Measurements from ENCODE around the gene FAM174C. TPM values are rescaled to one million over a fixed set of nuclear protein-coding genes. Genes with fewer than 3 reads are reported as not detected.

FAM174C gene
- total RNA-seq, 2 experiments from 2014 or later: 62.8 to 65.3 TPM

DNA sequence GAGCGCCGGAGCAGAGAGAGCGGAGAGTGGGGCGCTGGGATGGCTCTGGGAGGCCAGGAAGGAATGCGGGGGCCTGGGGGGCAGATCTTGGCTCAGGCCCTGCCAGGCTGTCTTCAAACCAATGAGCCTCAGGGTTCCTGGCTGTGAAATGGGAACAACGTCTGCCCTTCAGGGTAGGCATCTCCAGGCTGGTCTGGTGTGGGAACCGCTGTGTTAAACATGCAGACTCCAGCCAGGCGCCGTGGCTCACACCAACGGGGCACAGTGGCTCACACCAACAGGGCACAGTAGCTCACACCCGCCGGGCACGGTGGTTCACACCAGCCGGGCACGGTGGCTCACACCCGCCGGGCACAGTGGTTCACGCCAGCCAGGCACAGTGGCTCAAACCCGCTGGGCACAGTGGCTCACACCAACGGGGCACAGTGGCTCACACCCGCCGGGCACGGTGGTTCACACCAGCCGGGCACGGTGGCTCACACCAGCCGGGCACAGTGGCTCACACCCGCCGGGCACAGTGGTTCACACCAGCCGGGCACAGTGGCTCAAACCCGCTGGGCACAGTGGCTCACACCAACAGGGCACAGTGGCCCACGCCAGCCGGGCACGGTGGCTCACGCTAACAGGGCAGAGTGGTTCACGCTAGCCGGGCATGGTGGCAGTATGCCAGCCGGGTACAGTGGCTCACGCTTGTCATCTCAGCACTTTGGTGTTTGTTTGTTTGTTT, 50.4 kb downstream of the FAM174C start:
- no peak overlapping the region for H3K4me3 Mint-ChIP-seq
- H3K27ac Mint-ChIP-seq: no peak overlapping the region
- CTCF ChIA-PET: interaction anchor here (1.2 kb wide), 1 partner anchor 11 kb away, joined by 3 read pairs; no protein-coding TSS in a partner anchor
- peaks cover 3% of the 10 kb centered on the region for H3K4me1 Mint-ChIP-seq (ENCODE audit: low read depth)
- peaks cover 29% of the 10 kb centered on the region for H3K27me3 Mint-ChIP-seq (ENCODE audit: low read depth)
- no peaks in the 10 kb centered on the region for H3K36me3 Mint-ChIP-seq (ENCODE audit: low read depth)
- no peaks in the 10 kb centered on the region for H3K9me3 Mint-ChIP-seq
- no peak for DNase-seq
- intact Hi-C loops (cut with micrococcal nuclease): no loop called here

DNA sequence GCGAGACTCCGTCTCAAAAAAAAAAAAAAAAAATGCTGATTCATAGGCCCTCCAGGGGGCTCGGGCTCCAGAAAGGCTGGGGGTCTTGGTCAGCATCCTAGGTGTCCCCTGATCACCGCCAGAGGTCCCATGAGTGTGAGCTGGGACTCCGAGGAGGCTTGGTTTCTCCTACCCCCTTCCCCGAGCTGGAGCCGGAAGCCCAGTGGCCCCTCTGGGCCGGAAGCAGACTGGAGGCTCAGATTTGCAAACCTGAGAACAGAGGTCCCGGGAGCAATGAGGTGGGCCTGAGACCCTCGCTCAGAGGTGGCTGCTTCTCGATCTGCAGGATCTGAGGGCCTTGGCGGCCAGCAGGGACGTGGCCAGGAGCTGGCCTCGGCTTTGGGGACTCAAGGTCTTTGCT, 51.8 kb downstream of the FAM174C start:
- intact Hi-C loops (cut with micrococcal nuclease): no loop called here
- no peak overlapping the region for H3K27ac Mint-ChIP-seq
- CTCF ChIA-PET: interaction anchor here (1.2 kb wide), 1 partner anchor 13 kb away, joined by 3 read pairs; no protein-coding TSS in a partner anchor
- H3K27me3 Mint-ChIP-seq (ENCODE audit: low read depth): peaks cover 26% of the 10 kb centered on the region
- H3K4me1 Mint-ChIP-seq (ENCODE audit: low read depth): peaks cover 3% of the 10 kb centered on the region
- no peak overlapping the region for H3K4me3 Mint-ChIP-seq
- no peak for DNase-seq
- no peaks in the 10 kb centered on the region for H3K36me3 Mint-ChIP-seq (ENCODE audit: low read depth)
- H3K9me3 Mint-ChIP-seq: no peaks in the 10 kb centered on the region

Other genes with a start within 250 kb of the FAM174C start
- 100 to 1,000 TPM; 104 TPM for gene CNN2, start 248.9 kb upstream of the FAM174C start, total RNA-seq
- gene ABCA7, start 235.4 kb upstream of the FAM174C start, total RNA-seq: 10 to 100 TPM; 24.4 to 30.1 TPM
- gene ARHGAP45, start 208.4 kb upstream of the FAM174C start, total RNA-seq: 100 to 1,000 TPM; 123 to 136 TPM
- gene POLR2E, start 180.2 kb upstream of the FAM174C start, total RNA-seq: 100 to 1,000 TPM; 238 to 258 TPM
- 100 to 1,000 TPM; 244 to 253 TPM for gene GPX4, start 171.5 kb upstream of the FAM174C start, total RNA-seq
- gene SBNO2, start 101.3 kb upstream of the FAM174C start, total RNA-seq: 100 to 1,000 TPM; 112 to 117 TPM
- gene STK11, start 69.8 kb upstream of the FAM174C start, total RNA-seq: 10 to 100 TPM; 65.1 to 66.1 TPM
- 1 to 10 TPM in 1 of 2 experiments, under 1 TPM in 1; 0.77 to 1.1 TPM for gene CBARP, start 37.5 kb upstream of the FAM174C start, total RNA-seq
- 100 to 1,000 TPM; 153 TPM for gene ATP5F1D, start 33.8 kb upstream of the FAM174C start, total RNA-seq
- 10 to 100 TPM; 50.1 to 52.9 TPM for gene MIDN, start 26.9 kb upstream of the FAM174C start, total RNA-seq
- 100 to 1,000 TPM; 167 to 183 TPM for gene CIRBP, start 6.2 kb upstream of the FAM174C start, total RNA-seq
- gene EFNA2, start 10.3 kb downstream of the FAM174C start, total RNA-seq: not detected
- gene NDUFS7, start 108.4 kb downstream of the FAM174C start, total RNA-seq: 100 to 1,000 TPM; 138 to 148 TPM
- gene GAMT, start 126.0 kb downstream of the FAM174C start, total RNA-seq: 10 to 100 TPM; 23.5 to 25.0 TPM
- 100 to 1,000 TPM; 253 to 265 TPM for gene DAZAP1, start 132.1 kb downstream of the FAM174C start, total RNA-seq
- gene RPS15, start 162.9 kb downstream of the FAM174C start, total RNA-seq: 1,000 to 10,000 TPM; 1,902 to 1,906 TPM
- gene APC2, start 174.6 kb downstream of the FAM174C start, total RNA-seq: under 1 TPM; 0.07 to 0.12 TPM
- gene C19orf25, start 203.7 kb downstream of the FAM174C start, total RNA-seq: 10 to 100 TPM; 17.5 to 20.8 TPM
- gene PCSK4, start 214.8 kb downstream of the FAM174C start, total RNA-seq: 1 to 10 TPM; 1.5 to 1.7 TPM
- gene REEP6, start 215.7 kb downstream of the FAM174C start, total RNA-seq: 1 to 10 TPM; 1.3 to 1.6 TPM
- gene ADAMTSL5, start 237.5 kb downstream of the FAM174C start, total RNA-seq: 1 to 10 TPM in 1 of 2 experiments, under 1 TPM in 1; 0.95 to 1.6 TPM
- gene PLK5, start 248.5 kb downstream of the FAM174C start, total RNA-seq: not detected